Keratinocyte (primary cell): ENCODE results near the gene PIGQ. TPM values are rescaled to one million over a fixed set of nuclear protein-coding genes. Genes with fewer than 3 reads are reported as not detected.

Source experiments
- DNase-seq: peaks from one replicate; pipeline ENCODE4 v3.0.0-alpha.2; 2011; ENCODE audit warnings: low read depth, missing footprints, low spot score
- FAIRE-seq: peaks from 2 replicates; lab custom pipeline; 2011; peaks lifted over from hg19 to GRCh38; lab: Jason Lieb, UNC
- H2AFZ ChIP-seq: 2 replicates; pipeline ENCODE4 v1.6.0; 2012; ENCODE audit warnings: low read length, control low read depth, inconsistent platforms; ENCODE audit not compliant: control insufficient read depth
- H3K27ac ChIP-seq: 2 replicates; pipeline ENCODE4 v1.5.1; 2011; ENCODE audit warnings: low read length; ENCODE audit not compliant: control insufficient read depth, insufficient read depth
- H3K27me3 ChIP-seq: 3 replicates; pipeline ENCODE4 v1.6.0; 2011; ENCODE audit warnings: low read length; ENCODE audit not compliant: control insufficient read depth, insufficient read depth; ENCODE audit errors: extremely low read depth
- H3K36me3 ChIP-seq, 2 experiments: 2 replicates in 1 of 2; 3 replicates in 1 of 2; pipeline ENCODE4 v1.5.1; 2011; ENCODE audit warnings: low read length in 2 of 2, mild to moderate bottlenecking in 1 of 2; ENCODE audit not compliant: control insufficient read depth in 2 of 2, insufficient read depth in 2 of 2; ENCODE audit errors: extremely low read depth in 1 of 2
- H3K4me1 ChIP-seq: 3 replicates; pipeline ENCODE4 v1.5.1; 2011; ENCODE audit warnings: low read length; ENCODE audit not compliant: control insufficient read depth, insufficient read depth; ENCODE audit errors: extremely low read depth
- H3K4me2 ChIP-seq: 3 replicates; pipeline ENCODE4 v1.6.0; 2011; ENCODE audit warnings: low read depth, low read length; ENCODE audit not compliant: control insufficient read depth, insufficient read depth; ENCODE audit errors: extremely low read depth
- H3K4me3 ChIP-seq, 3 experiments: fragments of 200-600 bp in 1 of 3; sonication (generic) in 1 of 3; 2 replicates in 2 of 3; 3 replicates in 1 of 3; pipeline ENCODE4 v1.5.1; 2011 to 2016; ENCODE audit warnings: low read length in 3 of 3, mild to moderate bottlenecking in 3 of 3, control low read depth in 2 of 3, inconsistent platforms in 1 of 3, low read depth in 1 of 3, mixed read lengths in 1 of 3, mixed run types in 1 of 3, moderate library complexity in 1 of 3; ENCODE audit not compliant: control insufficient read depth in 2 of 3, insufficient read depth in 2 of 3; ENCODE audit errors: extremely low read depth in 1 of 3
- H3K79me2 ChIP-seq: 2 replicates; pipeline ENCODE4 v1.6.0; 2012; ENCODE audit warnings: low read length; ENCODE audit not compliant: control insufficient read depth, insufficient read depth
- H3K9ac ChIP-seq: 3 replicates; pipeline ENCODE4 v1.6.0; 2011; ENCODE audit warnings: low read length; ENCODE audit not compliant: control insufficient read depth, insufficient read depth; ENCODE audit errors: extremely low read depth
- H3K9me1 ChIP-seq: 3 replicates; pipeline ENCODE4 v1.6.0; 2011; ENCODE audit warnings: low read length; ENCODE audit not compliant: control insufficient read depth, insufficient read depth; ENCODE audit errors: extremely low read depth
- H3K9me3 ChIP-seq: 2 replicates; pipeline ENCODE4 v1.5.1; 2012; ENCODE audit warnings: low read depth, low read length; ENCODE audit not compliant: control insufficient read depth
- H4K20me1 ChIP-seq: 3 replicates; pipeline ENCODE4 v1.6.0; 2011; ENCODE audit warnings: low read length; ENCODE audit not compliant: control insufficient read depth, insufficient read depth; ENCODE audit errors: extremely low read depth
- CTCF ChIP-seq, 3 experiments: IDR thresholded peaks in 1 of 3; conservative IDR thresholded peaks in 1 of 3; optimal IDR thresholded peaks in 1 of 3; 2 replicates in 2 of 3; 3 replicates in 1 of 3; pipeline versions ENCODE3 to v1.5.1; 2011; ENCODE audit warnings: low read length in 3 of 3, mild to moderate bottlenecking in 3 of 3, moderate library complexity in 2 of 3, control low read depth in 1 of 3, inconsistent platforms in 1 of 3; ENCODE audit not compliant: insufficient read depth in 2 of 3; ENCODE audit errors: extremely low read depth in 1 of 3
- EZH2 ChIP-seq: IDR thresholded peaks from one replicate; pipeline ENCODE4 v1.6.1; 2012; ENCODE audit warnings: inconsistent platforms, mild to moderate bottlenecking, low read length, moderate library complexity
- dilution Hi-C: fragments of 300-500 bp; cut with MboI; formaldehyde crosslinking; loops from one replicate; pipeline ENCODE4 v1.7.0; 2020; ENCODE audit warnings: low sequenced_read_pairs; ENCODE audit not compliant: extremely low pct_ligation_motif_present
- polyA plus RNA-seq, 5 experiments: library from polyadenylated mRNA; depleted of rRNA in 3 of 5; stranded (reverse) in 3 of 5; stranded (forward) in 1 of 5; unstranded in 1 of 5; fragments of >200 nt; gene quantifications; 1 replicate in 1 of 5; 2 replicates in 3 of 5; 3 replicates in 1 of 5; pipeline versions ENCODE4 v1.2.1 to v1.2.3, GENCODE V29; 2011 to 2012; ENCODE audit warnings: missing spikeins in 2 of 5, low read depth in 1 of 5, low replicate concordance in 1 of 5

Gene PIGQ
- polyA plus RNA-seq, 1 donor (not counting 4 experiments of a cell fraction or from before 2014, with no cell fraction given): 11.2 TPM

- H3K4me1 ChIP-seq: peaks cover 13% of the 10 kb centered on the region
- H3K79me2 ChIP-seq: peaks cover 5% of the 10 kb centered on the region
- no peak overlapping the region for H3K9ac ChIP-seq
- TF ChIP-seq CTCF (optimal IDR thresholded peaks at IDR 0.05 in 1 of 3, IDR thresholded peaks at IDR 0.05 in 1 of 3, conservative IDR thresholded peaks at IDR 0.05 in 1 of 3; ENCODE audit: extremely low read depth in 1 of 3, insufficient read depth in 2 of 3, low read length in 3 of 3) (no peak), EZH2 (no peak)
- peaks cover 2% of the 10 kb centered on the region for H4K20me1 ChIP-seq
- peaks cover 0 to 4% of the 10 kb centered on the region in 2 experiments for H3K36me3 ChIP-seq
- DNase-seq (no peak), FAIRE-seq (no peak)
- H3K27me3 ChIP-seq: peaks cover 3% of the 10 kb centered on the region
- no peaks in the 10 kb centered on the region for H3K9me1 ChIP-seq
- H3K27ac ChIP-seq: no peak overlapping the region
- H3K9me3 ChIP-seq: no peaks in the 10 kb centered on the region
- no peak overlapping the region for H2AFZ ChIP-seq
- H3K4me3 ChIP-seq: no peak overlapping the region
- no peak overlapping the region for H3K4me2 ChIP-seq
- dilution Hi-C loops: no loop called here
Measured at GRCh38 chr16:583470-583814, 13.7 kb downstream of the PIGQ start.

GRCh38 chr16:583815-584591, 14.2 kb downstream of the PIGQ start:
- no peaks in the 10 kb centered on the region for H3K9me1 ChIP-seq
- no peak for TF ChIP-seq EZH2
- no peak for TF ChIP-seq CTCF (optimal IDR thresholded peaks at IDR 0.05 in 1 of 3, IDR thresholded peaks at IDR 0.05 in 1 of 3, conservative IDR thresholded peaks at IDR 0.05 in 1 of 3; ENCODE audit: extremely low read depth in 1 of 3, insufficient read depth in 2 of 3, low read length in 3 of 3)
- no peak overlapping the region for H2AFZ ChIP-seq
- H3K36me3 ChIP-seq: peaks cover 0 to 4% of the 10 kb centered on the region in 2 experiments
- peaks cover 2% of the 10 kb centered on the region for H4K20me1 ChIP-seq
- no peak for FAIRE-seq
- no peak overlapping the region for H3K4me3 ChIP-seq
- H3K4me2 ChIP-seq: no peak overlapping the region
- no peak overlapping the region for H3K27ac ChIP-seq
- no peaks in the 10 kb centered on the region for H3K9me3 ChIP-seq
- peaks cover 13% of the 10 kb centered on the region for H3K4me1 ChIP-seq
- no peak for DNase-seq
- peaks cover 3% of the 10 kb centered on the region for H3K27me3 ChIP-seq
- H3K79me2 ChIP-seq: peaks cover 7% of the 10 kb centered on the region
- dilution Hi-C loops: no loop called here
- no peak overlapping the region for H3K9ac ChIP-seq
